Body of pancreas (tissue), 4 donors: ENCODE data around the gene INTS3.
"Not testable (repeated sequence)": the region's sequence is repeated elsewhere in the genome, so short reads cannot be mapped to it uniquely, and the experiment has no call there.

ENCODE experiments used
- CTCF ChIP-seq, 7 experiments: fragments of 450-650 bp in 4 of 7; fragments of 200-600 bp in 3 of 7; sonication (generic) in 3 of 7; IDR thresholded peaks; one replicate each; pipeline ENCODE4 v1.5.1; 2016 to 2019; ENCODE audit warnings: antibody characterized with exemption in 7 of 7
- POLR2A ChIP-seq, 3 donors: fragments of 450-650 bp; IDR thresholded peaks; one replicate each; pipeline ENCODE4 v1.6.1; 2016; ENCODE audit warnings: antibody characterized with exemption in 3 of 3, mild to moderate bottlenecking in 2 of 3

- TF ChIP-seq CTCF, POLR2A (IDR thresholded peaks at IDR 0.05): not testable (repeated sequence)
Measured at GRCh38 chr1:153782648-153783047, 54.8 kb downstream of the INTS3 start.
